ENCODE measurements around the gene MED26. TPM values are rescaled to one million over a fixed set of nuclear protein-coding genes. Genes with fewer than 3 reads are reported as not detected.

Gene MED26
- total RNA-seq, 1 donor from 2014 or later: 15.0 TPM

DNA sequence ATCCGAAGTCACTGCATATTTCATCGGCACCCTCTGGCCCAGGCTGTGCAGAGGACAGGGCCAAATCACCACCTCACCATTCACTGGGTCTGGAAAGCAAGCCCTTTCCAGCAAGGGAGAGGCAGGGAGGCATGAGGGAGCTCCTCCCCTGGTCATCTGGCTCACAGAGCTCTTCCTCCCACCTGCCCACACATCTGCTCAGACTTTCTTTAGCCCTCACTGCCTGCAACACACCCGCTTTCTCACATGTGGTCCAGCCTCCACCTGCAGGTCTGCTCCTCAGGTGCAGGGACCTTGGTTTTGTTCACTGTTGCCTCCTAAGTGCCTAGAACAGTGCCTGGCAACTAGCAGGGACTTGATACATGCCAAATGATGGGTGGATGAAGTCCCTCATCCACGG, 34.8 kb downstream of the MED26 start:
- FAIRE-seq: no peak
- H3K4me3 ChIP-seq (ENCODE audit: insufficient read depth, low read depth, low read length): no peak overlapping the region
- H4K20me1 ChIP-seq (ENCODE audit: insufficient read depth, low read length): peaks cover 98% of the 10 kb centered on the region

GRCh38 chr19:16591803-16592556, 36.0 kb downstream of the MED26 start:
- TF ChIP-seq EZH2 (IDR thresholded peaks at IDR 0.05; ENCODE audit: insufficient read depth, low read length) (no peak), CTCF (IDR thresholded peaks at IDR 0.05; ENCODE audit: insufficient read depth, low read depth, low read length) (no peak)
- Mint-ChIP-seq H3K4me3 (ENCODE audit: unreplicated experiment) (no peak overlapping the region), H3K36me3 (ENCODE audit: low read depth, unreplicated experiment) (peaks cover 16% of the 10 kb centered on the region), H3K27ac (ENCODE audit: unreplicated experiment) (no peak overlapping the region), H3K9me3 (ENCODE audit: unreplicated experiment) (no peaks in the 10 kb centered on the region), H3K4me1 (ENCODE audit: low read depth, unreplicated experiment) (peaks cover 52% of the 10 kb centered on the region), H3K27me3 (ENCODE audit: low read depth, unreplicated experiment) (no peaks in the 10 kb centered on the region)
- no peak overlapping the region for H3K4me3 ChIP-seq (ENCODE audit: insufficient read depth, low read depth, low read length)
- DNase-seq (ENCODE audit: low read depth) (no peak), FAIRE-seq (no peak)
- peaks cover 98% of the 10 kb centered on the region for H4K20me1 ChIP-seq (ENCODE audit: insufficient read depth, low read length)
- peaks cover 27% of the 10 kb centered on the region for H3K4me1 ChIP-seq (ENCODE audit: insufficient read depth, low read length)
- H3K9ac ChIP-seq (ENCODE audit: low read length): no peak overlapping the region
- H3K9me3 ChIP-seq (ENCODE audit: insufficient read depth, low read depth, low read length): no peaks in the 10 kb centered on the region
- H3K79me2 ChIP-seq (ENCODE audit: insufficient read depth, low read length): peaks cover 98% of the 10 kb centered on the region
- H2AFZ ChIP-seq (ENCODE audit: low read depth, low read length): no peak overlapping the region
- no peak overlapping the region for H3K27ac ChIP-seq (ENCODE audit: low read depth, low read length)
- H3K27me3 ChIP-seq (ENCODE audit: insufficient read depth, low read length): no peaks in the 10 kb centered on the region
- no peaks in the 10 kb centered on the region for H3K36me3 ChIP-seq (ENCODE audit: insufficient read depth, low read length)
- H3K4me2 ChIP-seq (ENCODE audit: low read length): no peak overlapping the region

More for the DNA sequence above, 34.8 kb downstream of the MED26 start:
- Histone ChIP-seq H3K27me3 (ENCODE audit: insufficient read depth, low read length) (no peaks in the 10 kb centered on the region), H3K27ac (ENCODE audit: low read depth, low read length) (no peak overlapping the region), H3K9me3 (ENCODE audit: insufficient read depth, low read depth, low read length) (no peaks in the 10 kb centered on the region), H3K79me2 (ENCODE audit: insufficient read depth, low read length) (peaks cover 98% of the 10 kb centered on the region), H3K36me3 (ENCODE audit: insufficient read depth, low read length) (no peaks in the 10 kb centered on the region), H2AFZ (ENCODE audit: low read depth, low read length) (no peak overlapping the region), H3K9ac (ENCODE audit: low read length) (no peak overlapping the region), H3K4me1 (ENCODE audit: insufficient read depth, low read length) (peaks cover 15% of the 10 kb centered on the region), H3K4me2 (ENCODE audit: low read length) (no peak overlapping the region)
- peaks cover 43% of the 10 kb centered on the region for H3K4me1 Mint-ChIP-seq (ENCODE audit: low read depth, unreplicated experiment)
- TF ChIP-seq CTCF (IDR thresholded peaks at IDR 0.05; ENCODE audit: insufficient read depth, low read depth, low read length): no peak
- TF ChIP-seq EZH2 (IDR thresholded peaks at IDR 0.05; ENCODE audit: insufficient read depth, low read length): no peak
- H3K36me3 Mint-ChIP-seq (ENCODE audit: low read depth, unreplicated experiment): peaks cover 14% of the 10 kb centered on the region
- no peaks in the 10 kb centered on the region for H3K9me3 Mint-ChIP-seq (ENCODE audit: unreplicated experiment)
- H3K4me3 Mint-ChIP-seq (ENCODE audit: unreplicated experiment): no peak overlapping the region
- no peaks in the 10 kb centered on the region for H3K27me3 Mint-ChIP-seq (ENCODE audit: low read depth, unreplicated experiment)
- H3K27ac Mint-ChIP-seq (ENCODE audit: unreplicated experiment): no peak overlapping the region
- no peak for DNase-seq (ENCODE audit: low read depth)
